Breast epithelium (tissue), 3 donors: ENCODE data around the gene GLMN.

Experiments used
- CTCF ChIP-seq, 3 donors: fragments of 450-650 bp; IDR thresholded peaks; one replicate each; pipeline ENCODE4 v1.5.1; 2016 to 2017; ENCODE audit warnings: antibody characterized with exemption in 3 of 3, mild to moderate bottlenecking in 3 of 3, moderate library complexity in 3 of 3
- POLR2A ChIP-seq: fragments of 450-650 bp; IDR thresholded peaks from one replicate; pipeline ENCODE4 v1.6.1; 2016; ENCODE audit warnings: antibody characterized with exemption, mild to moderate bottlenecking, moderate library complexity

- peak in 2 of 3 donors; percentile 42 to 51 for TF ChIP-seq CTCF (IDR thresholded peaks at IDR 0.05)
- no peak for TF ChIP-seq POLR2A
Observed at GRCh38 chr1:92291372-92291999, 7.3 kb downstream of the GLMN start.
